AML-193 (cell line): ENCODE results near the gene FARS2.

ENCODE experiments used
- DNase-seq, 2 experiments: peaks; one replicate each; lab custom pipeline; 2025; lab: John Stamatoyannopoulos, UW

FARS2 gene

GRCh38 chr6:5249451-5250122 is 11.7 kb upstream of the FARS2 start:
- DNase-seq: no peak

GRCh38 chr6:5250451-5250850 is 10.9 kb upstream of the FARS2 start:
- DNase-seq: no peak

- DNase-seq: peak; percentile 3 to 42
Observed at GRCh38 chr6:5250911-5251310, 10.4 kb upstream of the FARS2 start.

GRCh38 chr6:5256952-5257351 is 4.4 kb upstream of the FARS2 start:
- DNase-seq: no peak

- DNase-seq: no peak
Observed at GRCh38 chr6:5257400-5257799, 3.9 kb upstream of the FARS2 start.

GRCh38 chr6:5259428-5259827 is 1.9 kb upstream of the FARS2 start:
- no peak for DNase-seq

GRCh38 chr6:5260111-5260620 is 1.1 kb upstream of the FARS2 start:
- DNase-seq: peak; percentile 81 to 86

GRCh38 chr6:5261545-5262109 is 314 bp downstream of the FARS2 start:
- DNase-seq: no peak

- no peak for DNase-seq
Observed at GRCh38 chr6:5266423-5266822, 5.1 kb downstream of the FARS2 start.

- DNase-seq: no peak
Observed at GRCh38 chr6:5270093-5270680, 8.9 kb downstream of the FARS2 start.

GRCh38 chr6:5271926-5272325 is 10.6 kb downstream of the FARS2 start:
- no peak for DNase-seq

GRCh38 chr6:5274231-5274630 is 12.9 kb downstream of the FARS2 start:
- DNase-seq: no peak

GRCh38 chr6:5275497-5275896 is 14.2 kb downstream of the FARS2 start:
- no peak for DNase-seq

GRCh38 chr6:5276581-5276980 is 15.3 kb downstream of the FARS2 start:
- DNase-seq: no peak

GRCh38 chr6:5277589-5277988 is 16.3 kb downstream of the FARS2 start:
- no peak for DNase-seq

- DNase-seq: no peak
Observed at GRCh38 chr6:5278047-5278446, 16.7 kb downstream of the FARS2 start.

- DNase-seq: no peak
Observed at GRCh38 chr6:5278565-5279120, 17.3 kb downstream of the FARS2 start.

GRCh38 chr6:5279891-5280338 is 18.6 kb downstream of the FARS2 start:
- no peak for DNase-seq

GRCh38 chr6:5280920-5281319 is 19.6 kb downstream of the FARS2 start:
- no peak for DNase-seq

- DNase-seq: no peak
Observed at GRCh38 chr6:5282191-5282623, 20.9 kb downstream of the FARS2 start.

- DNase-seq: no peak
Observed at GRCh38 chr6:5285081-5285480, 23.8 kb downstream of the FARS2 start.

GRCh38 chr6:5285526-5285925 is 24.2 kb downstream of the FARS2 start:
- no peak for DNase-seq

- no peak for DNase-seq
Observed at GRCh38 chr6:5286780-5287179, 25.5 kb downstream of the FARS2 start.
